Kidney (tissue), 14 donors: ENCODE results near the gene PUS3. TPM values are rescaled to one million over a fixed set of nuclear protein-coding genes. Genes with fewer than 3 reads are reported as not detected.
A peak's percentile ranks its signal among the peaks of the same experiment; 100 is the strongest.

Experiments
- DNase-seq, 5 donors: peaks; one replicate each; pipeline ENCODE4 v3.0.0-alpha.2; 2013 to 2020
- FAIRE-seq: peaks from 2 replicates; lab custom pipeline; 2012; peaks lifted over from hg19 to GRCh38; lab: Jason Lieb, UNC
- H3K27ac ChIP-seq, 2 donors: one replicate each; pipeline ENCODE4 v1.7.0; 2013; ENCODE audit warnings: low read depth in 2 of 2, low read length in 2 of 2, inconsistent platforms in 1 of 2
- H3K27me3 ChIP-seq: one replicate; pipeline ENCODE4 v1.7.1; 2013; ENCODE audit warnings: low read length, inconsistent platforms; ENCODE audit not compliant: control insufficient read depth, insufficient read depth
- H3K36me3 ChIP-seq, 3 donors: one replicate each; pipeline versions ENCODE4 v1.7.0 to v1.7.1; 2013; ENCODE audit warnings: low read length in 3 of 3, control low read depth in 1 of 3, inconsistent platforms in 1 of 3; ENCODE audit not compliant: insufficient read depth in 3 of 3, control insufficient read depth in 2 of 3
- H3K4me1 ChIP-seq, 3 donors: one replicate each; pipeline versions ENCODE4 v1.7.0 to v1.7.1; 2013; ENCODE audit warnings: low read length in 3 of 3, inconsistent platforms in 1 of 3, low read depth in 1 of 3; ENCODE audit not compliant: control insufficient read depth in 2 of 3, insufficient read depth in 2 of 3
- H3K4me3 ChIP-seq, 3 donors: one replicate each; pipeline versions ENCODE4 v1.7.0 to v1.8.1; 2013; ENCODE audit warnings: low read length in 3 of 3, control low read depth in 1 of 3, inconsistent platforms in 1 of 3
- H3K9ac ChIP-seq, 3 donors: one replicate each; pipeline versions ENCODE4 v1.7.0 to v1.7.1; 2013; ENCODE audit warnings: low read length in 3 of 3, control low read depth in 1 of 3, inconsistent platforms in 1 of 3
- H3K9me3 ChIP-seq, 3 donors: one replicate each; pipeline versions ENCODE4 v1.7.0 to v1.7.1; 2013; ENCODE audit warnings: low read length in 3 of 3, control low read depth in 1 of 3, inconsistent platforms in 1 of 3; ENCODE audit not compliant: control insufficient read depth in 2 of 3, insufficient read depth in 1 of 3
- intact Hi-C: fragments of 100-400 bp; cut with DNase I; formaldehyde crosslinking; loops from one replicate; pipeline ENCODE4 v1.11.1; 2022
- polyA plus RNA-seq: library from polyadenylated mRNA; stranded (reverse); fragments of 350-450 nt; fragmentation: Illumina TruSeq; extraction: RNeasy Lipid Tissue Mini Kit (QIAGEN cat#74804); gene quantifications from one replicate; pipeline ENCODE4 v1.2.3, GENCODE V29; 2014; ENCODE audit warnings: low read depth, low replicate concordance; ENCODE audit not compliant: insufficient read depth
- total RNA-seq: library from RNA; stranded (reverse); fragmentation: NEBNext Ultra II Directional; extraction: Animal tissue kit (Norgen Biotek cat#: 25700); gene quantifications from one replicate; pipeline ENCODE4 v1.2.1, GENCODE V29; 2021
- TF ChIP-seq, protein P1 (sequence below): IDR thresholded peaks from 3 replicates; pipeline ENCODE4 v1.5.1; 2012; ENCODE audit warnings: mild to moderate bottlenecking, moderate library complexity, borderline replicate concordance; ENCODE audit not compliant: insufficient read depth; ENCODE audit errors: extremely low read depth
- donor health status: control.
- donor health status: control.
- donor health status: control.
- donor health status: control.
- donor health status: control.
- donor health status: DM: yes; HTN: yes; CAD: no.
- donor health status: Normal renal cell carcinoma (clear cell type).

PUS3 gene
- total and polyA plus RNA-seq, 2 donors from 2014 or later = 9.4 to 9.9 TPM

- intact Hi-C loops = no loop called here
- FAIRE-seq (no peak), DNase-seq (no peak)
- no peaks in the 10 kb centered on the region for H3K4me1 ChIP-seq
- H3K36me3 ChIP-seq = no peaks in the 10 kb centered on the region
- no peaks in the 10 kb centered on the region for H3K9me3 ChIP-seq
- no peak overlapping the region for H3K4me3 ChIP-seq
- no peaks in the 10 kb centered on the region for H3K27me3 ChIP-seq
- no peak overlapping the region for H3K27ac ChIP-seq
- TF ChIP-seq, protein P1, sequence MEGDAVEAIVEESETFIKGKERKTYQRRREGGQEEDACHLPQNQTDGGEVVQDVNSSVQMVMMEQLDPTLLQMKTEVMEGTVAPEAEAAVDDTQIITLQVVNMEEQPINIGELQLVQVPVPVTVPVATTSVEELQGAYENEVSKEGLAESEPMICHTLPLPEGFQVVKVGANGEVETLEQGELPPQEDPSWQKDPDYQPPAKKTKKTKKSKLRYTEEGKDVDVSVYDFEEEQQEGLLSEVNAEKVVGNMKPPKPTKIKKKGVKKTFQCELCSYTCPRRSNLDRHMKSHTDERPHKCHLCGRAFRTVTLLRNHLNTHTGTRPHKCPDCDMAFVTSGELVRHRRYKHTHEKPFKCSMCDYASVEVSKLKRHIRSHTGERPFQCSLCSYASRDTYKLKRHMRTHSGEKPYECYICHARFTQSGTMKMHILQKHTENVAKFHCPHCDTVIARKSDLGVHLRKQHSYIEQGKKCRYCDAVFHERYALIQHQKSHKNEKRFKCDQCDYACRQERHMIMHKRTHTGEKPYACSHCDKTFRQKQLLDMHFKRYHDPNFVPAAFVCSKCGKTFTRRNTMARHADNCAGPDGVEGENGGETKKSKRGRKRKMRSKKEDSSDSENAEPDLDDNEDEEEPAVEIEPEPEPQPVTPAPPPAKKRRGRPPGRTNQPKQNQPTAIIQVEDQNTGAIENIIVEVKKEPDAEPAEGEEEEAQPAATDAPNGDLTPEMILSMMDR = no peak
- H3K9ac ChIP-seq = no peak overlapping the region
These were observed 21.7 kb downstream of the PUS3 start for GRCh38 chr11:125881291-125881690.

DNA sequence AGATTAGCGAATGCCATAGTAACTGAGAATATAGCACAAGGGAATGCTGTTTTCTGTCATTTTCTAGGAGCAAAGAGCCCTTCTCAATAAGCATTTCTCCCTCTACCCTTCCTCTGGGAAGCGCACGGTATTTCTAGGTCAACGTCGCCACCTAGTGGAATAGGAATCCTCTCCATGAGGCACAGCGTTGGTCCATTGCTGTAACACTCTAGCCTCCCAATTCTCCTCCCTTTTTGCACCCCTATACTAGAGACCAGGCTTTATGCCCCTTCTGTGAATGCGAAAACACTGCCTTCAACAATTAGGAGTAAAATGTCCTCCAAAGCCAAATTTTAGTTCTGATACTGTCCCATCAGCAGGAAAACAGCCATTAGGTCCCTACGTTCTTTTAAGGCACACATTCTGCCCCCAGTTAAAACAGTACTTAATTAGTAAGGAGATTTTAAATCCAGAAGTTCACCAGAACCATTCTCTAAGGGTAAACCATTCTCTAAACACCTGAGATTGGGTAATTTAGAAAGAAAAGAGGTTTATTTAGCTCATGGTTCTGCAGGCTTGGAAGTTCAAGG, 28.4 kb downstream of the PUS3 start:
- Histone ChIP-seq H3K27ac (no peak overlapping the region), H3K36me3 (no peaks in the 10 kb centered on the region), H3K9ac (no peak overlapping the region), H3K9me3 (no peaks in the 10 kb centered on the region), H3K4me1 (no peaks in the 10 kb centered on the region), H3K4me3 (no peak overlapping the region), H3K27me3 (no peaks in the 10 kb centered on the region)
- intact Hi-C loops = no loop called here
- FAIRE-seq (no peak), DNase-seq (peak in 4 of 5 donors; percentile 53 to 90 (median 79))
- TF ChIP-seq, protein P1 = peak; percentile 65

DNA sequence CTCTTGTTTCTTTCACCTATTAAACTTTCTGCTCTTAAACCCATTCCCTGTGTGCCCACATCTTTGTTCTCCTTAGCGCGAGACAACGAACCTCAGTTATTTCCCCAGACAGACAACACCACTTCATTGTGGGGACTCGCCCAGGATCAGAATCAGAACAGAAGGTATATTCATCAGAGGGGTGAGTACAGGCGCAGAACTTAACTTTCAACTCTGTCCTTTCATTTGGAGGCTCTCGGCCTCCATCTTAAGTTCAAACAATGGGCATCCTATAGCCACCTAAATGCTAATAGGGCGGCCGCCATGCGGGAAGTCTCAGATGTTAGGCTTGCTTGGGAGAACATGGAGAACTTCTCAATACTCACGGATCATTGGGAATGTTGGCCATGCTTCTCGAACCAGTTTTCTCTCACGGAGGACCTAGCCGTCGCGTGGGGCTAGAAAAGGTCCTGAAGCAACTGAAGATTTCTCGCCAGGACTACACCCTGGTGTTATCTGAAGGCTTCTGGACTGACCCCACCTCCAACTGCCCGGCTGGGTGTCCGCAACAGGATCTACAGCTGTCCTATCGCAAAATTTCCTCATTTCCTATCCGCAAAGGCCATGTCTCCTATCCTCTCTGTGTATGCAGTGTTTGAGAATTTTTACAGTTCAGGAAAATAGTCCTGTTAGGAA, 29.0 kb downstream of the PUS3 start:
- no peaks in the 10 kb centered on the region for H3K36me3 ChIP-seq
- H3K27ac ChIP-seq = no peak overlapping the region
- FAIRE-seq (no peak), DNase-seq (no peak)
- H3K4me3 ChIP-seq = no peak overlapping the region
- no peaks in the 10 kb centered on the region for H3K4me1 ChIP-seq
- intact Hi-C loops = no loop called here
- H3K9me3 ChIP-seq = no peaks in the 10 kb centered on the region
- no peak overlapping the region for H3K9ac ChIP-seq
- no peaks in the 10 kb centered on the region for H3K27me3 ChIP-seq
- TF ChIP-seq, protein P1 = no peak
